Activated CD4-positive, alpha-beta T cell treated with anti-CD3 and anti-CD28 coated beads for 36 hours (primary cell): Measurements from ENCODE around the gene CD200. TPM values are rescaled to one million over a fixed set of nuclear protein-coding genes. Genes with fewer than 3 reads are reported as not detected.
A peak's percentile ranks its signal among the peaks of the same experiment; 100 is the strongest.

Experiments
- ATAC-seq: fragments of 200-7000 bp; cut with Tn5 transposase; one replicate; pipeline ENCODE4 v1.10.0; 2021; ENCODE audit warnings: mild to moderate bottlenecking, moderate library complexity
- CTCF ChIA-PET: fragments of 350-600 bp; sonication (Branson Sonifier 250); formaldehyde crosslinking; loops from one replicate; lab custom pipeline; 2021; ENCODE audit warnings: antibody characterized with exemption; lab: Charles Lee
- POLR2A ChIA-PET: fragments of 350-600 bp; sonication (Branson Sonifier 250); formaldehyde crosslinking; loops from one replicate; lab custom pipeline; 2021; ENCODE audit warnings: antibody characterized with exemption, inconsistent platforms; lab: Charles Lee
- DNase-seq: peaks from one replicate; pipeline ENCODE4 v3.0.0-alpha.2; 2020
- H3K27ac Mint-ChIP-seq: one replicate; pipeline ENCODE4 v1.8.0; 2021; ENCODE audit warnings: mixed read lengths
- H3K27me3 Mint-ChIP-seq: one replicate; pipeline ENCODE4 v1.8.0; 2021; ENCODE audit warnings: mixed read lengths
- H3K36me3 Mint-ChIP-seq: one replicate; pipeline ENCODE4 v1.8.0; 2021; ENCODE audit warnings: low read depth, mixed read lengths
- H3K4me1 Mint-ChIP-seq: one replicate; pipeline ENCODE4 v1.8.0; 2021; ENCODE audit warnings: mixed read lengths
- H3K4me3 Mint-ChIP-seq: one replicate; pipeline ENCODE4 v1.8.0; 2021; ENCODE audit warnings: mild to moderate bottlenecking, moderate library complexity, mixed read lengths
- H3K9me3 Mint-ChIP-seq: one replicate; pipeline ENCODE4 v1.8.0; 2021; ENCODE audit warnings: low read depth, mixed read lengths
- intact Hi-C, 2 experiments: fragments of 100-400 bp; cut with DNase I in 1 of 2; cut with micrococcal nuclease in 1 of 2; formaldehyde crosslinking; loops; one replicate each; pipeline versions ENCODE4 v1.14.2 to v1.15.1; 2022 to 2024; cut with DNase I, micrococcal nuclease
- total RNA-seq, 2 experiments: library from RNA; stranded (reverse); gene quantifications; one replicate each; pipeline ENCODE4 v1.2.3, GENCODE V29; 2021

The CD200 gene
- total RNA-seq, 2 experiments from 2014 or later: 30.2 to 42.3 TPM

- Mint-ChIP-seq H3K27ac (no peak overlapping the region), H3K4me3 (no peak overlapping the region), H3K9me3 (peaks cover 2% of the 10 kb centered on the region), H3K4me1 (peaks cover 48% of the 10 kb centered on the region), H3K27me3 (no peaks in the 10 kb centered on the region), H3K36me3 (peaks cover 77% of the 10 kb centered on the region)
- CTCF ChIA-PET: interaction anchor here (0.9 to 1.1 kb wide), 3 partner anchors 9 to 90 kb away, joined by 3 read pairs; no protein-coding TSS in a partner anchor
- no peak for ATAC-seq
- intact Hi-C loops: no loop called here
- POLR2A ChIA-PET: interaction anchor here (0.7 kb wide), 1 partner anchor 146 kb away, joined by 4 read pairs; no protein-coding TSS in a partner anchor
- no peak for DNase-seq
Measured at GRCh38 chr3:112346491-112347122, 13.7 kb downstream of the CD200 start.

GRCh38 chr3:112348943-112349342, 16.0 kb downstream of the CD200 start:
- peaks cover 51% of the 10 kb centered on the region for H3K4me1 Mint-ChIP-seq
- H3K27ac Mint-ChIP-seq: no peak overlapping the region
- no peaks in the 10 kb centered on the region for H3K9me3 Mint-ChIP-seq
- DNase-seq (no peak), ATAC-seq (no peak)
- H3K27me3 Mint-ChIP-seq: no peaks in the 10 kb centered on the region
- intact Hi-C loops: no loop called here
- H3K36me3 Mint-ChIP-seq: peaks cover 83% of the 10 kb centered on the region
- ChIA-PET POLR2A (interaction anchor here (0.7 to 1.1 kb wide), 2 partner anchors 11 to 15 kb away, joined by 3 to 4 read pairs; no protein-coding TSS in a partner anchor), CTCF (interaction anchor here (0.9 to 2.5 kb wide), 2 partner anchors 10 to 55 kb away, joined by 3 to 7 read pairs; partner anchors contain the start of gene SLC9C1)
- H3K4me3 Mint-ChIP-seq: no peak overlapping the region

GRCh38 chr3:112349557-112349956, 16.6 kb downstream of the CD200 start:
- peak overlapping the region; percentile 9 for H3K27ac Mint-ChIP-seq
- ChIA-PET CTCF (interaction anchor here (0.9 to 2.5 kb wide), 2 partner anchors 11 to 56 kb away, joined by 3 to 7 read pairs; partner anchors contain the start of gene SLC9C1), POLR2A (interaction anchor here (0.7 to 1.1 kb wide), 2 partner anchors 11 to 16 kb away, joined by 3 to 4 read pairs; no protein-coding TSS in a partner anchor)
- H3K4me3 Mint-ChIP-seq: no peak overlapping the region
- DNase-seq (no peak), ATAC-seq (no peak)
- intact Hi-C loops: no loop called here
- H3K4me1 Mint-ChIP-seq: peaks cover 49% of the 10 kb centered on the region
- no peaks in the 10 kb centered on the region for H3K9me3 Mint-ChIP-seq
- H3K27me3 Mint-ChIP-seq: no peaks in the 10 kb centered on the region
- H3K36me3 Mint-ChIP-seq: peaks cover 86% of the 10 kb centered on the region

- H3K9me3 Mint-ChIP-seq: no peaks in the 10 kb centered on the region
- H3K36me3 Mint-ChIP-seq: peaks cover 85% of the 10 kb centered on the region
- intact Hi-C loops: no loop called here
- DNase-seq (no peak), ATAC-seq (no peak)
- H3K27ac Mint-ChIP-seq: peak overlapping the region; percentile 34
- ChIA-PET POLR2A (interaction anchor here (1.1 to 1.7 kb wide), 2 partner anchors 12 kb away, joined by 4 read pairs; no protein-coding TSS in a partner anchor), CTCF (interaction anchor here (1.1 to 2.5 kb wide), 5 partner anchors 11 to 307 kb away, joined by 3 to 11 read pairs (median 6); partner anchors contain the start of gene CD200)
- peaks cover 49% of the 10 kb centered on the region for H3K4me1 Mint-ChIP-seq
- no peak overlapping the region for H3K4me3 Mint-ChIP-seq
- no peaks in the 10 kb centered on the region for H3K27me3 Mint-ChIP-seq
Measured at GRCh38 chr3:112350018-112350810, 17.3 kb downstream of the CD200 start.

- ATAC-seq (no peak), DNase-seq (no peak)
- intact Hi-C loops: no loop called here
- H3K9me3 Mint-ChIP-seq: no peaks in the 10 kb centered on the region
- peaks cover 80% of the 10 kb centered on the region for H3K36me3 Mint-ChIP-seq
- ChIA-PET POLR2A (interaction anchor here (1.7 kb wide), 1 partner anchor 13 kb away, joined by 4 read pairs; no protein-coding TSS in a partner anchor), CTCF (interaction anchor here (0.6 to 2.3 kb wide), 6 partner anchors 11 to 308 kb away, joined by 3 to 11 read pairs (median 4); partner anchors contain the start of gene CD200)
- H3K27me3 Mint-ChIP-seq: no peaks in the 10 kb centered on the region
- peak overlapping the region; percentile 27 for H3K27ac Mint-ChIP-seq
- no peak overlapping the region for H3K4me3 Mint-ChIP-seq
- H3K4me1 Mint-ChIP-seq: peaks cover 48% of the 10 kb centered on the region
Measured at GRCh38 chr3:112351036-112351435, 18.1 kb downstream of the CD200 start.

GRCh38 chr3:112351823-112352222, 18.9 kb downstream of the CD200 start:
- POLR2A ChIA-PET: interaction anchor here (1.7 kb wide), 1 partner anchor 13 kb away, joined by 4 read pairs; no protein-coding TSS in a partner anchor
- Mint-ChIP-seq H3K9me3 (no peaks in the 10 kb centered on the region), H3K4me1 (peaks cover 44% of the 10 kb centered on the region), H3K27me3 (no peaks in the 10 kb centered on the region), H3K36me3 (peaks cover 78% of the 10 kb centered on the region), H3K27ac (peak overlapping the region; percentile 22), H3K4me3 (no peak overlapping the region)
- intact Hi-C loops: no loop called here
- CTCF ChIA-PET: interaction anchor here (0.8 to 2.3 kb wide), 3 partner anchors 19 to 47 kb away, joined by 3 to 11 read pairs (median 3); partner anchors contain the start of gene CD200
- DNase-seq (no peak), ATAC-seq (no peak)

GRCh38 chr3:112352720-112353119, 19.8 kb downstream of the CD200 start:
- no peaks in the 10 kb centered on the region for H3K9me3 Mint-ChIP-seq

GRCh38 chr3:112353365-112353764, 20.4 kb downstream of the CD200 start:
- Mint-ChIP-seq H3K36me3 (peaks cover 68% of the 10 kb centered on the region), H3K9me3 (no peaks in the 10 kb centered on the region), H3K27me3 (no peaks in the 10 kb centered on the region), H3K27ac (no peak overlapping the region), H3K4me3 (no peak overlapping the region), H3K4me1 (peaks cover 47% of the 10 kb centered on the region)
- ATAC-seq: no peak
- DNase-seq: no peak
- POLR2A ChIA-PET: no interaction called here
- CTCF ChIA-PET: interaction anchor here (0.7 to 1.6 kb wide), 5 partner anchors 9 to 242 kb away, joined by 3 to 6 read pairs (median 3); no protein-coding TSS in a partner anchor
- intact Hi-C loops: no loop called here

More at GRCh38 chr3:112352720-112353119, 19.8 kb downstream of the CD200 start:
- CTCF ChIA-PET: interaction anchor here (0.7 to 1.6 kb wide), 3 partner anchors 9 to 1324 kb away, joined by 4 to 6 read pairs (median 5); no protein-coding TSS in a partner anchor
- Mint-ChIP-seq H3K4me3 (no peak overlapping the region), H3K27me3 (no peaks in the 10 kb centered on the region), H3K4me1 (peaks cover 44% of the 10 kb centered on the region), H3K36me3 (peaks cover 74% of the 10 kb centered on the region), H3K27ac (no peak overlapping the region)
- intact Hi-C loops: no loop called here
- ATAC-seq (no peak), DNase-seq (no peak)
- POLR2A ChIA-PET: no interaction called here

GRCh38 chr3:112354642-112355306, 21.8 kb downstream of the CD200 start:
- H3K4me1 Mint-ChIP-seq: peaks cover 49% of the 10 kb centered on the region
- ATAC-seq: no peak
- H3K27ac Mint-ChIP-seq: no peak overlapping the region
- H3K36me3 Mint-ChIP-seq: peaks cover 62% of the 10 kb centered on the region
- H3K27me3 Mint-ChIP-seq: no peaks in the 10 kb centered on the region
- no peaks in the 10 kb centered on the region for H3K9me3 Mint-ChIP-seq
- no peak overlapping the region for H3K4me3 Mint-ChIP-seq
- ChIA-PET POLR2A (no interaction called here), CTCF (no interaction called here)
- DNase-seq: no peak
- intact Hi-C loops: loop anchor here in 1 of 2 experiments (5.0 kb wide), 1 partner anchor 38 kb away; no protein-coding TSS in a partner anchor

- Mint-ChIP-seq H3K36me3 (peaks cover 58% of the 10 kb centered on the region), H3K27me3 (no peaks in the 10 kb centered on the region), H3K9me3 (no peaks in the 10 kb centered on the region), H3K27ac (no peak overlapping the region), H3K4me1 (peaks cover 44% of the 10 kb centered on the region), H3K4me3 (no peak overlapping the region)
- CTCF ChIA-PET: interaction anchor here (1.0 kb wide), 1 partner anchor 9 kb away, joined by 3 read pairs; no protein-coding TSS in a partner anchor
- POLR2A ChIA-PET: no interaction called here
- intact Hi-C loops: loop anchor here in 1 of 2 experiments (5.0 kb wide), 1 partner anchor 37 kb away; no protein-coding TSS in a partner anchor
- ATAC-seq (no peak), DNase-seq (no peak)
Measured at GRCh38 chr3:112355307-112355687, 22.3 kb downstream of the CD200 start.
